ENCODE results near the gene GRAP2.

DNA sequence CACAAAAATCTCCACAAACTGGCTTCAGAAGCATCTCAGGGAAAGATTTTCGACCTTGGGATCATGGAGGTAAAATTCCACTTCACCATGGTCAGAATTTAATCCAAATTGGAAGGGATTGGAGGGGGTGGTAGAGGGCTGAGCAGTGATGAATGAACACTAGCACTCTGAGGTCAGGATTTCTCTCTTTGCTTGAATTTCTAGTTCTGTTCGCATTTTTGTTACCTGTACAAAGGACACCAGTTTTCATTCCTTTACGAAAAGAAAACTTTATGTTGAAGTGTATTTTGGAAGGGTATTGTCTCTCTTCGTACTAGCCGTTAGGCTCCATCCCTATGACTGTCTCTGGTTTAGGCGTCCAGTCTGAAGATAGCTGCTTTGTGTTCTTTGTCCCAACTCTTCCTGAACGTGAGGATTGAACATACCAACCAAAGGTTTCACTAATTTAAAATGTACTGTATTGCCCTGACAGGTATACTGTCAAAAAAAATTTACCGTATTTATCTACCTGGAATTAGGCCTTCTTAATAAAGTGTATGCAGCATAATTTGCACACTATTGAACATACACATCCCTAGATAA, 772 bp downstream of the GRAP2 start:
- TF ChIP-seq, protein P1, sequence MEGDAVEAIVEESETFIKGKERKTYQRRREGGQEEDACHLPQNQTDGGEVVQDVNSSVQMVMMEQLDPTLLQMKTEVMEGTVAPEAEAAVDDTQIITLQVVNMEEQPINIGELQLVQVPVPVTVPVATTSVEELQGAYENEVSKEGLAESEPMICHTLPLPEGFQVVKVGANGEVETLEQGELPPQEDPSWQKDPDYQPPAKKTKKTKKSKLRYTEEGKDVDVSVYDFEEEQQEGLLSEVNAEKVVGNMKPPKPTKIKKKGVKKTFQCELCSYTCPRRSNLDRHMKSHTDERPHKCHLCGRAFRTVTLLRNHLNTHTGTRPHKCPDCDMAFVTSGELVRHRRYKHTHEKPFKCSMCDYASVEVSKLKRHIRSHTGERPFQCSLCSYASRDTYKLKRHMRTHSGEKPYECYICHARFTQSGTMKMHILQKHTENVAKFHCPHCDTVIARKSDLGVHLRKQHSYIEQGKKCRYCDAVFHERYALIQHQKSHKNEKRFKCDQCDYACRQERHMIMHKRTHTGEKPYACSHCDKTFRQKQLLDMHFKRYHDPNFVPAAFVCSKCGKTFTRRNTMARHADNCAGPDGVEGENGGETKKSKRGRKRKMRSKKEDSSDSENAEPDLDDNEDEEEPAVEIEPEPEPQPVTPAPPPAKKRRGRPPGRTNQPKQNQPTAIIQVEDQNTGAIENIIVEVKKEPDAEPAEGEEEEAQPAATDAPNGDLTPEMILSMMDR (IDR thresholded peaks at IDR 0.05), result no peak
- TF ChIP-seq EZH2 (IDR thresholded peaks at IDR 0.05; ENCODE audit: borderline replicate concordance, insufficient read depth, low read depth, low read length, poor library complexity, severe bottlenecking), result no peak
